Endodermal cell (in vitro differentiated cells): ENCODE measurements around the gene CCNB3. TPM values are rescaled to one million over a fixed set of nuclear protein-coding genes. Genes with fewer than 3 reads are reported as not detected.

Source experiments
- DNase-seq: peaks from one replicate; pipeline ENCODE4 v3.0.0-alpha.2; 2017
- H3K27ac ChIP-seq: 2 replicates; pipeline ENCODE4 v1.5.1; 2013; ENCODE audit warnings: mild to moderate bottlenecking, low read depth, low read length, moderate library complexity
- H3K27me3 ChIP-seq: 2 replicates; pipeline ENCODE4 v1.6.1; 2013; ENCODE audit warnings: mild to moderate bottlenecking, low read length, moderate library complexity; ENCODE audit not compliant: insufficient read depth, control insufficient read depth, poor library complexity, severe bottlenecking
- H3K36me3 ChIP-seq: 2 replicates; pipeline ENCODE4 v1.7.0; 2013; ENCODE audit warnings: mild to moderate bottlenecking, low read length, moderate library complexity; ENCODE audit not compliant: control insufficient read depth, insufficient read depth
- H3K4me1 ChIP-seq: one replicate; pipeline ENCODE4 v1.7.0; 2013; ENCODE audit warnings: low read length; ENCODE audit not compliant: control insufficient read depth, insufficient read depth
- H3K4me3 ChIP-seq: 2 replicates; pipeline ENCODE4 v1.5.1; 2013; ENCODE audit warnings: mild to moderate bottlenecking, low read length, moderate library complexity
- H3K9ac ChIP-seq: 2 replicates; pipeline ENCODE4 v1.6.1; 2013; ENCODE audit warnings: mild to moderate bottlenecking, low read length, moderate library complexity; ENCODE audit not compliant: poor library complexity, severe bottlenecking; ENCODE audit errors: extremely low read depth
- H3K9me3 ChIP-seq: 2 replicates; pipeline ENCODE4 v1.6.1; 2013; ENCODE audit warnings: mild to moderate bottlenecking, low read length, moderate library complexity; ENCODE audit not compliant: control insufficient read depth
- H3K27ac Mint-ChIP-seq: 2 replicates; pipeline ENCODE4 v1.8.0; 2020; ENCODE audit warnings: mixed read lengths
- H3K27me3 Mint-ChIP-seq: 2 replicates; pipeline ENCODE4 v1.8.0; 2021; ENCODE audit warnings: mild to moderate bottlenecking, mixed read lengths; ENCODE audit not compliant: insufficient read depth
- H3K36me3 Mint-ChIP-seq: 2 replicates; pipeline ENCODE4 v1.8.0; 2020; ENCODE audit warnings: low read depth, mixed read lengths
- H3K4me1 Mint-ChIP-seq: 2 replicates; pipeline ENCODE4 v1.8.0; 2020; ENCODE audit warnings: mixed read lengths
- H3K4me3 Mint-ChIP-seq: 2 replicates; pipeline ENCODE4 v1.8.0; 2020; ENCODE audit warnings: mild to moderate bottlenecking, moderate library complexity, mixed read lengths
- H3K9me3 Mint-ChIP-seq: 2 replicates; pipeline ENCODE4 v1.8.0; 2020; ENCODE audit warnings: mild to moderate bottlenecking, mixed read lengths
- whole genome bisulfite sequencing, 2 experiments: methylation state at CpG; one replicate each; pipeline versions ENCODE4 v1.1.5 to v1.1.7; 2013; ENCODE audit warnings: missing lambda C conversion rate in 2 of 2, mixed read lengths in 1 of 2; ENCODE audit not compliant: insufficient coverage in 1 of 2, insufficient read length in 1 of 2; 5-methylcytosine and 5-hydroxymethylcytosine counted together
- total RNA-seq, 2 donors: library from RNA; stranded (reverse); fragmentation: NEBNext Ultra II Directional in 1 of 2; extraction: Animal tissue kit (Norgen Biotek cat#: 25700) in 1 of 2; gene quantifications; 2 replicates in 1 of 2; 3 replicates in 1 of 2; pipeline ENCODE4 v1.2.1, GENCODE V29; 2021
- TF ChIP-seq, protein P1 (sequence below): fragments of 200-600 bp; sonication (generic); conservative IDR thresholded peaks from 2 replicates; pipeline ENCODE4 v1.5.0; 2021; ENCODE audit warnings: antibody characterized with exemption, mild to moderate bottlenecking

The CCNB3 gene
- total RNA-seq, 2 donors from 2014 or later, result 0.07 TPM; not detected in 1

DNA sequence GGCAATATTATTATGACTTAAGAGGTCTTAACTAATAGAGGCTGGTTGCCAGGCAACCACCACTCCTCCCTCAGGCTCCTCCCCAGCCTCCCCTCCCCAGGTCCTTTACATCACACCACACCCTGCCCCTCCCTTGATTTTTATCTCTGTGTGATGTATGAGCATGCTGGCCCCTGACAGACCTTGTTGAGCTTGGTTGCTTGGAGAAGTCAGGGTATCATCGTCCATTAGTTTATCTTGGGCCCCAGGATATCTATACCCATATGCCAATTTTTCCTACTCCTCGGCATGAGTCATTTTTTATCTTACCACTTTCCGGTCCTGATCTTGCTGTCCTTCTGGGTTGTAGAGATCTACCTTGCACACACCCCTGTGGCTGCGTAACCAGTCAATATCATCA is 6.2 kb upstream of the CCNB3 start:
- Histone ChIP-seq H3K4me1 (no peaks in the 10 kb centered on the region), H3K27me3 (no peaks in the 10 kb centered on the region), H3K36me3 (no peaks in the 10 kb centered on the region), H3K9me3 (no peaks in the 10 kb centered on the region), H3K9ac (no peak overlapping the region), H3K4me3 (no peak overlapping the region), H3K27ac (no peak overlapping the region)
- H3K4me1 Mint-ChIP-seq, result no peaks in the 10 kb centered on the region
- H3K27ac Mint-ChIP-seq, result no peak overlapping the region
- no peak overlapping the region for H3K4me3 Mint-ChIP-seq
- DNase-seq, result no peak
- peaks cover 31% of the 10 kb centered on the region for H3K9me3 Mint-ChIP-seq
- 87 to 100% methylated on average over 1 to 3 of the region's 4 CpGs for WGBS, 2 experiments
- TF ChIP-seq, protein P1, sequence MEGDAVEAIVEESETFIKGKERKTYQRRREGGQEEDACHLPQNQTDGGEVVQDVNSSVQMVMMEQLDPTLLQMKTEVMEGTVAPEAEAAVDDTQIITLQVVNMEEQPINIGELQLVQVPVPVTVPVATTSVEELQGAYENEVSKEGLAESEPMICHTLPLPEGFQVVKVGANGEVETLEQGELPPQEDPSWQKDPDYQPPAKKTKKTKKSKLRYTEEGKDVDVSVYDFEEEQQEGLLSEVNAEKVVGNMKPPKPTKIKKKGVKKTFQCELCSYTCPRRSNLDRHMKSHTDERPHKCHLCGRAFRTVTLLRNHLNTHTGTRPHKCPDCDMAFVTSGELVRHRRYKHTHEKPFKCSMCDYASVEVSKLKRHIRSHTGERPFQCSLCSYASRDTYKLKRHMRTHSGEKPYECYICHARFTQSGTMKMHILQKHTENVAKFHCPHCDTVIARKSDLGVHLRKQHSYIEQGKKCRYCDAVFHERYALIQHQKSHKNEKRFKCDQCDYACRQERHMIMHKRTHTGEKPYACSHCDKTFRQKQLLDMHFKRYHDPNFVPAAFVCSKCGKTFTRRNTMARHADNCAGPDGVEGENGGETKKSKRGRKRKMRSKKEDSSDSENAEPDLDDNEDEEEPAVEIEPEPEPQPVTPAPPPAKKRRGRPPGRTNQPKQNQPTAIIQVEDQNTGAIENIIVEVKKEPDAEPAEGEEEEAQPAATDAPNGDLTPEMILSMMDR, result no peak
- H3K27me3 Mint-ChIP-seq, result peaks cover 3% of the 10 kb centered on the region
- no peaks in the 10 kb centered on the region for H3K36me3 Mint-ChIP-seq

DNA sequence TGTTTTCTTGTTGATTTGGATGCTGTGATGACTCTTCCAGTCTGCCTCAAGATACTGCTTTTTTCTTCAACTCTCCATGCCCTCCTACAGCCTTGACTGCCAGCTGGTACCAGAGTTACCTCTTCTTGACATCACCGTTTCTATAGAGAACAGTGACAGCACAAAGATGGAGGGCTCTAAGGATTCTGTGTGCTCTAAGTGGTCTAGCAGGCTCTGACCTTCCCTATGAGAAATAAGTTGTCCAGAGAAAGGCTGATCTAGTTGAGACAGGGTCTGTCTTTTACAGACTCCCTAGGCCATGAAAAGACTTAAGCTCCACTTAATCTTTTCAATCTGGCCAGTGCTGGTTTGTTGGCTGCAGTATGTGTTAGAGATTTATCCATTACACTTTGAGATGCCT is 3.7 kb upstream of the CCNB3 start, which contains the start of gene AKAP4:
AKAP4 (minus strand) TSS at position 101 of the 400 bp plus-strand sequence. CDS start 118 bp downstream, outside the sequence.
- Mint-ChIP-seq H3K4me3 (no peak within 1 kb of the TSS), H3K9me3 (peaks cover 40% of the 10 kb centered on the region), H3K36me3 (peaks cover 2% of the 10 kb centered on the region), H3K27ac (no peak within 1 kb of the TSS), H3K4me1 (peaks cover 8% of the 10 kb centered on the region), H3K27me3 (no peaks in the 10 kb centered on the region)
- no peaks in the 10 kb centered on the region for H3K27me3 ChIP-seq
- no peak within 1 kb of the TSS for H3K4me3 ChIP-seq
- no peak within 1 kb of the TSS for H3K27ac ChIP-seq
- no peaks in the 10 kb centered on the region for H3K36me3 ChIP-seq
- no peak for DNase-seq
- WGBS, 2 experiments, result 100% methylated on average over 1 of the region's 1 CpG; no CpG with 5 or more reads in 1 of the 2 experiments
- TF ChIP-seq, protein P1, result no peak
- H3K4me1 ChIP-seq, result no peaks in the 10 kb centered on the region
- no peak within 1 kb of the TSS for H3K9ac ChIP-seq
- no peaks in the 10 kb centered on the region for H3K9me3 ChIP-seq

DNA sequence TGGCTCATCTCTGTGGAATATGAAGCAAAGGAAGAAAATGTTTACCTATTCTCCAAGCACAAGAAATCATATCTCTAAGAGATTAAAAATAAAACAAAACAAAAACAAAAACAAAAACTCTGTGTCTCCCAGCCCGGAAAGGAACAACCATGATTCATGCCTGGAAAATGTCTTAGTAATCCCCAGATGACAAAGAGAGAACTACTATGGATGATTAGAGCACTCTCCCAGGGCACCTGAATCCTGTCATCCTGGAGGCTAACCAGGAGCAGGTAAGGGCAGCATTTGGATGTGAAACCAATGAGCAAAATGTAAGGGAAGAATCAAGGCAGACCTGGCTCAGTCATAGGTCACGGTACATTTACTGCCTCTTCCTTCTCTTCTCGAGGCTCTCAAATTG is 2.0 kb upstream of the CCNB3 start:
- no peak for DNase-seq
- Histone ChIP-seq H3K4me1 (no peaks in the 10 kb centered on the region), H3K27me3 (no peaks in the 10 kb centered on the region), H3K27ac (no peak overlapping the region), H3K9me3 (no peaks in the 10 kb centered on the region), H3K4me3 (no peak overlapping the region), H3K9ac (no peak overlapping the region), H3K36me3 (no peaks in the 10 kb centered on the region)
- TF ChIP-seq, protein P1, result no peak
- WGBS, 2 experiments, result 88% methylated on average over 2 of the region's 3 CpGs; no CpG with 5 or more reads in 1 of the 2 experiments
- Mint-ChIP-seq H3K4me1 (peaks cover 8% of the 10 kb centered on the region), H3K4me3 (no peak overlapping the region), H3K27me3 (no peaks in the 10 kb centered on the region), H3K27ac (no peak overlapping the region), H3K36me3 (peaks cover 2% of the 10 kb centered on the region), H3K9me3 (peaks cover 40% of the 10 kb centered on the region)
